Spleen (tissue), 11 donors: ENCODE results near the gene TMEM198. TPM values are rescaled to one million over a fixed set of nuclear protein-coding genes. Genes with fewer than 3 reads are reported as not detected.

ENCODE experiments used
- DNase-seq: peaks from one replicate; pipeline ENCODE4 v3.0.0-alpha.2; 2020
- H3K27ac ChIP-seq, 8 donors: fragments of 200-600 bp; sonication (generic) in 7 of 8; 1 replicate in 4 of 8; 2 replicates in 4 of 8; pipeline versions ENCODE4 v1.5.0 to v1.8.0; 2016 to 2021; ENCODE audit warnings: inconsistent platforms in 4 of 8, mild to moderate bottlenecking in 4 of 8, moderate library complexity in 1 of 8
- H3K27me3 ChIP-seq, 7 donors: fragments of 200-600 bp; sonication (generic) in 6 of 7; replicated peaks in 1 of 7; 1 replicate in 4 of 7; 2 replicates in 3 of 7; pipeline versions ENCODE4 v1.5.0 to v1.8.0; 2016 to 2021; ENCODE audit warnings: inconsistent platforms in 3 of 7, mild to moderate bottlenecking in 1 of 7
- H3K36me3 ChIP-seq, 6 donors: fragments of 200-600 bp; sonication (generic) in 5 of 6; 1 replicate in 4 of 6; 2 replicates in 2 of 6; pipeline versions ENCODE4 v1.5.0 to v1.8.0; 2016 to 2021; ENCODE audit warnings: inconsistent platforms in 2 of 6
- H3K4me1 ChIP-seq, 6 donors: fragments of 200-600 bp; sonication (generic) in 5 of 6; 1 replicate in 3 of 6; 2 replicates in 3 of 6; pipeline versions ENCODE4 v1.5.0 to v1.8.0; 2016 to 2021; ENCODE audit warnings: inconsistent platforms in 3 of 6
- H3K4me3 ChIP-seq, 8 donors: fragments of 200-600 bp; sonication (generic) in 7 of 8; 1 replicate in 4 of 8; 2 replicates in 4 of 8; pipeline versions ENCODE4 v1.5.0 to v1.8.0; 2016 to 2021; ENCODE audit warnings: inconsistent platforms in 4 of 8, mild to moderate bottlenecking in 4 of 8, moderate library complexity in 2 of 8
- H3K9me3 ChIP-seq, 8 donors: fragments of 200-600 bp; sonication (generic) in 7 of 8; 1 replicate in 4 of 8; 2 replicates in 4 of 8; pipeline versions ENCODE4 v1.5.0 to v1.8.0; 2016 to 2021; ENCODE audit warnings: inconsistent platforms in 4 of 8
- POLR2A ChIP-seq, 3 donors: fragments of 450-650 bp; IDR thresholded peaks; one replicate each; pipeline ENCODE4 v1.5.1; 2017; ENCODE audit warnings: antibody characterized with exemption in 3 of 3, mild to moderate bottlenecking in 1 of 3
- POLR2AphosphoS5 ChIP-seq, 3 donors: sonication (generic); formaldehyde crosslinking; IDR thresholded peaks; one replicate each; pipeline ENCODE4 v1.5.1; 2017; ENCODE audit warnings: antibody characterized with exemption in 3 of 3
- WGBS, 5 donors: extraction: QIAGEN DNeasy Blood & Tissue Kit in 3 of 5; methylation state at CpG; one replicate each; pipeline versions ENCODE4 v1.1.5 to v1.1.7; 2013 to 2018; 5-methylcytosine and 5-hydroxymethylcytosine counted together
- intact Hi-C: fragments of 100-400 bp; cut with DNase I; formaldehyde crosslinking; loops from one replicate; pipeline ENCODE4 v1.15.0; 2023; ENCODE audit warnings: low total_unique reads
- polyA plus RNA-seq, 3 donors: library from polyadenylated mRNA; stranded (reverse); fragments of 200-250 nt; gene quantifications; one replicate each; pipeline ENCODE4 v1.2.1, GENCODE V29; 2013
- total RNA-seq, 7 donors: library from RNA; depleted of rRNA in 3 of 7; stranded (reverse); fragments of >200 nt in 3 of 7; fragmentation: NEBNext Ultra II Directional in 4 of 7; extraction: Animal tissue kit (Norgen Biotek cat#: 25700) in 4 of 7; gene quantifications; one replicate each; pipeline versions ENCODE4 v1.1.0 to v1.2.1, GENCODE V29; 2016 to 2021
- TF ChIP-seq, protein P1 (sequence below), 11 experiments: fragments of 200-600 bp in 7 of 11; fragments of 450-650 bp in 4 of 11; sonication (generic) in 4 of 11; IDR thresholded peaks in 8 of 11; conservative IDR thresholded peaks in 3 of 11; 1 replicate in 7 of 11; 2 replicates in 4 of 11; pipeline versions ENCODE4 v1.4.0 to v1.8.0; 2016 to 2021; ENCODE audit warnings: antibody characterized with exemption in 11 of 11, inconsistent platforms in 4 of 11, mild to moderate bottlenecking in 1 of 11
- donor health status: healthy with polysubstance abuse.
- donor health status: DM: no; HTN: no; CAD: no; lungs with moderate emphysema.
- donor health status: DM: no; HTN: no; CAD: no.
- donor health status: Bipolar disorder and iron deficiency.
- donor health status: healthy.
- donor health status: DM: no; HTN: no; CAD: no.
- donor health status: DM: yes; HTN: yes; CAD: no.

TMEM198 gene
- total and polyA plus RNA-seq, 10 donors, result 0.39 to 2.8 (median 1.3) TPM

DNA sequence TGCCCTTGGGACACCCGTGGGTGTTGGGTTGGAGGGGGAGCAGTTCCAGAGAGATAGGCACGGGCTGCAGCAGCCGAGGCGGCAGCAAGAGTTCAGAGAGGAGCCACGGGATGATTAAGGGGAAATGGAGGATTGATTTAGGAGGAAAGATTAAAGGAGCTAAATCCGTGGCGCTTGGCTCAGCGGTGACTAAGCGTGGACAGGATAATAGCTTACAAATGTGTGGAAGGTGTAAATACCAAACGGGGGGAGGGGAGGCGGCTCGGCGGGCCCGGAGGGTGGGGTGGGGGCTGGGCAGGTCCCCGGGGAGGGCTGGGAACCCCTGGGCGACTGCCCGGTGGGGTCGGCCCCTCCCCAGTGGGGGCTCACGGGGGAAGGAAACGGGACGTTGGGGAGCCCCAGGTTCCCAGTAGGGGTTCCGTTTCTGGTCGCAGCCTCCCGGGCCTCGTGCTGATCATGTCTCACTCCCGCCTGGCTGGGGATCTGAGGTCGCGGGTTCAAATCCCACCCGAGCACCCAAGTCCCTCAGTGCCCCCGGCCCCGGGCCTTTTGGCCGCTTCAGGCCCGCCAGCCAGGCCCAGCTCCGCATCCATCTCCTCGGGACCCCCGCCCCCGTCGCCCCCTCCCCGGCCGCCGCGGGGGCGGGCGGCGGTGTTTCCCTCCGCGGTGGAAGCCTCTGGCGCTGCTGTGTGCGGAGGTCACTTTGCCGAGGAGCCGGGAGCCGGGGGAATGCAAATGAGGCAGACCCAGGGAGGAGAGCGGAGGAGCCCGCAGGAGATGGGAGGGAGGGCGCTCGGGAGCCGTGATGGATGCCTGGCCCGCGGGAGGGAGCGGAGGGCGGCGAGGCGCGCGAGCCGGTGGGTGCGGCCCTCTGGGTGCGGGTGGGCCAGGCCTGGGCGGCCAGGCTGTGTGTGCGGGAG, 21.5 kb upstream of the TMEM198 start:
- H3K4me3 ChIP-seq, result peak overlapping the region in 3 of 8 donors; percentile 3 to 47 (median 8)
- DNase-seq, result no peak
- 3 to 7% (median 4%) methylated on average over 35 to 70 of the region's 70 CpGs for WGBS, 5 donors
- intact Hi-C loops, result no loop called here
- no peaks in the 10 kb centered on the region for H3K9me3 ChIP-seq
- no peaks in the 10 kb centered on the region for H3K36me3 ChIP-seq
- TF ChIP-seq, protein P1, sequence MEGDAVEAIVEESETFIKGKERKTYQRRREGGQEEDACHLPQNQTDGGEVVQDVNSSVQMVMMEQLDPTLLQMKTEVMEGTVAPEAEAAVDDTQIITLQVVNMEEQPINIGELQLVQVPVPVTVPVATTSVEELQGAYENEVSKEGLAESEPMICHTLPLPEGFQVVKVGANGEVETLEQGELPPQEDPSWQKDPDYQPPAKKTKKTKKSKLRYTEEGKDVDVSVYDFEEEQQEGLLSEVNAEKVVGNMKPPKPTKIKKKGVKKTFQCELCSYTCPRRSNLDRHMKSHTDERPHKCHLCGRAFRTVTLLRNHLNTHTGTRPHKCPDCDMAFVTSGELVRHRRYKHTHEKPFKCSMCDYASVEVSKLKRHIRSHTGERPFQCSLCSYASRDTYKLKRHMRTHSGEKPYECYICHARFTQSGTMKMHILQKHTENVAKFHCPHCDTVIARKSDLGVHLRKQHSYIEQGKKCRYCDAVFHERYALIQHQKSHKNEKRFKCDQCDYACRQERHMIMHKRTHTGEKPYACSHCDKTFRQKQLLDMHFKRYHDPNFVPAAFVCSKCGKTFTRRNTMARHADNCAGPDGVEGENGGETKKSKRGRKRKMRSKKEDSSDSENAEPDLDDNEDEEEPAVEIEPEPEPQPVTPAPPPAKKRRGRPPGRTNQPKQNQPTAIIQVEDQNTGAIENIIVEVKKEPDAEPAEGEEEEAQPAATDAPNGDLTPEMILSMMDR (IDR thresholded peaks at IDR 0.05 in 8 of 11, conservative IDR thresholded peaks at IDR 0.05 in 3 of 11), result no peak
- no peak for TF ChIP-seq POLR2A (IDR thresholded peaks at IDR 0.05)
- TF ChIP-seq POLR2AphosphoS5 (IDR thresholded peaks at IDR 0.05), result no peak
- H3K27me3 ChIP-seq, result peaks cover 6 to 100% (median 62%) of the 10 kb centered on the region in 7 donors
- no peak overlapping the region for H3K27ac ChIP-seq
- H3K4me1 ChIP-seq, result peaks cover 6 to 28% (median 18%) of the 10 kb centered on the region in 6 donors

DNA sequence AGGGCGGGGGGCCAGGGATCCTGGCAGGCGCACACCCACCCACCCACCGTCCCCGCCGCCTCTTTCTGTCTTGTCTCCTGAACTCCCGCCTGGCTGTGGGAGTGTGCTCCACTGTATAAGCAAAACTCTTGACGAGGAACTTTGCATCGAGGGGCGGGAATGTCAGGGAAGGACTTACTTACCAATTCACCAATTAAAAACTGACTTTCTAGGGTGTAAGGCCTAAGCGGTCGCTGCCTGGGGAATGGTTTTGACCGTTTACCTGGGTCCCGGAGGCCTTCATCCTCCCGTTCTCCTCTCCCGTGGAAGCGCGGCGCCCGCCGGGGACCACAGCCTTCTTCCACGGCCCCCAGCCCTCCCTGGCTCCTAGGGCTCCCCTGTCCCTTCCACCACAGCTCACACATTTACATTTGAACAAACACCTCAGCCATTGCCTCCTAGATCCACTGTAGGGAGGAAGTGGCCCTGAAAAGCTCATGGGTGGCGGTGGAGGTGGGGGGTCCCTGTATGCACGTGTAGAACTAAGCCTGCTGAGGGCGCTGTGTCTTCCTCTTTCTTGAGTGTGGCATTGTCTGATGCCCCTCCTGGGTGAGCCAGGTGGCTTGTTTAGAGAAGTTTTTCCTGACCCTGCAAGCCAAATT, 20.7 kb upstream of the TMEM198 start:
- Histone ChIP-seq H3K27me3 (peaks cover 6 to 100% (median 68%) of the 10 kb centered on the region in 7 donors), H3K36me3 (no peaks in the 10 kb centered on the region), H3K27ac (no peak overlapping the region), H3K4me1 (peaks cover 6 to 28% (median 17%) of the 10 kb centered on the region in 6 donors), H3K4me3 (peak overlapping the region in 3 of 8 donors; percentile 3 to 47 (median 8)), H3K9me3 (no peaks in the 10 kb centered on the region)
- DNase-seq, result no peak
- 12 to 20% (median 15%) methylated on average over 12 to 24 of the region's 24 CpGs for WGBS, 5 donors
- intact Hi-C loops, result no loop called here
- no peak for TF ChIP-seq POLR2A (IDR thresholded peaks at IDR 0.05)
- TF ChIP-seq POLR2AphosphoS5 (IDR thresholded peaks at IDR 0.05), result no peak
- TF ChIP-seq, protein P1 (IDR thresholded peaks at IDR 0.05 in 8 of 11, conservative IDR thresholded peaks at IDR 0.05 in 3 of 11), result no peak

DNA sequence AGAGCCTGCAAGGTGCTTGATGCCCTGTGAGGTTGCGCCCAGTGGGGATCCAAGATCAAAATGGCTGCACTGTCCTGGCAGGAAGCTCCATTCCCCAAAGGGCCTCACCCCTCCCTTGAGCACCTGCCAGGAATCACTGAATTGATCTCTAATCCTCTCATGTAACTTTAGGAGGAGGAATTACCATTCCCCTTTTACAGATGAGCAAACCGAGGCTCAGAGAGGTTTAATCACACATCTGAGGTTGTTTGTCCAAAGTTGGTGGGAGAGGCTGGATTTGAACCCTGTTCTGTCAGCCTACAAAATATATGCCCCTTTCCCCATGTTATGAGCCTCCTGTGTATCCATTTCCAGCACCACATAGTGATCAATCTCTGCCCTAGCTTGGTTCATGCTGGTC, 19.0 kb upstream of the TMEM198 start:
- TF ChIP-seq, protein P1 (IDR thresholded peaks at IDR 0.05 in 8 of 11, conservative IDR thresholded peaks at IDR 0.05 in 3 of 11), result no peak
- no peak for TF ChIP-seq POLR2A (IDR thresholded peaks at IDR 0.05)
- TF ChIP-seq POLR2AphosphoS5 (IDR thresholded peaks at IDR 0.05), result no peak
- no peak overlapping the region for H3K27ac ChIP-seq
- no peak for DNase-seq
- intact Hi-C loops, result no loop called here
- WGBS, 5 donors, result 70 to 96% (median 90%) methylated on average over 1 to 2 of the region's 2 CpGs
- H3K36me3 ChIP-seq, result no peaks in the 10 kb centered on the region
- H3K4me1 ChIP-seq, result peaks cover 6 to 28% (median 17%) of the 10 kb centered on the region in 6 donors
- H3K9me3 ChIP-seq, result no peaks in the 10 kb centered on the region
- H3K27me3 ChIP-seq, result peaks cover 9 to 100% (median 83%) of the 10 kb centered on the region in 7 donors
- H3K4me3 ChIP-seq, result no peak overlapping the region
